Liver (tissue), 3 donors: Measurements from ENCODE around the gene KLK15.

Experiments used
- GABPA ChIP-seq, 2 donors: IDR thresholded peaks in 1 of 2; conservative IDR thresholded peaks in 1 of 2; 2 replicates each; pipeline ENCODE4 v1.6.1; 2016; ENCODE audit warnings: antibody characterized with exemption in 2 of 2, mild to moderate bottlenecking in 1 of 2, moderate library complexity in 1 of 2
- JUND ChIP-seq, 2 donors: IDR thresholded peaks; 2 replicates each; pipeline ENCODE4 v1.6.1; 2016; ENCODE audit warnings: antibody characterized with exemption in 2 of 2
- NR2F2 ChIP-seq: IDR thresholded peaks from 2 replicates; pipeline ENCODE4 v1.6.1; 2016; ENCODE audit warnings: antibody characterized with exemption
- RXRA ChIP-seq, 2 donors: IDR thresholded peaks; 2 replicates each; pipeline ENCODE4 v1.6.1; 2017 to 2018; ENCODE audit warnings: antibody characterized with exemption in 2 of 2, mild to moderate bottlenecking in 1 of 2
- SP1 ChIP-seq: IDR thresholded peaks from 2 replicates; pipeline ENCODE4 v1.6.1; 2018; ENCODE audit warnings: antibody characterized with exemption, mild to moderate bottlenecking
- TAF1 ChIP-seq: conservative IDR thresholded peaks from 2 replicates; pipeline ENCODE4 v1.6.1; 2016; ENCODE audit warnings: antibody characterized with exemption, mild to moderate bottlenecking
- YY1 ChIP-seq: IDR thresholded peaks from 2 replicates; pipeline ENCODE4 v1.6.1; 2016; ENCODE audit warnings: antibody characterized with exemption, mild to moderate bottlenecking
- TF ChIP-seq, protein P1 (sequence below): fragments of 150-350 bp; IDR thresholded peaks from 2 replicates; pipeline ENCODE4 v1.5.1; 2017; ENCODE audit warnings: improper control_type of control experiment, low read depth, low read length; ENCODE audit not compliant: missing input control
- TF ChIP-seq, protein P2 (sequence below): IDR thresholded peaks from 2 replicates; pipeline ENCODE4 v1.6.1; 2016; ENCODE audit warnings: antibody characterized with exemption
- TF ChIP-seq, protein P3 (sequence below): IDR thresholded peaks from 2 replicates; pipeline ENCODE4 v1.6.1; 2016; ENCODE audit warnings: antibody characterized with exemption, mild to moderate bottlenecking
- TF ChIP-seq, protein P4 (sequence below): IDR thresholded peaks from 2 replicates; pipeline ENCODE4 v1.6.1; 2016; ENCODE audit warnings: antibody characterized with exemption
- donor health status: healthy.
- donor health status: healthy.

DNA sequence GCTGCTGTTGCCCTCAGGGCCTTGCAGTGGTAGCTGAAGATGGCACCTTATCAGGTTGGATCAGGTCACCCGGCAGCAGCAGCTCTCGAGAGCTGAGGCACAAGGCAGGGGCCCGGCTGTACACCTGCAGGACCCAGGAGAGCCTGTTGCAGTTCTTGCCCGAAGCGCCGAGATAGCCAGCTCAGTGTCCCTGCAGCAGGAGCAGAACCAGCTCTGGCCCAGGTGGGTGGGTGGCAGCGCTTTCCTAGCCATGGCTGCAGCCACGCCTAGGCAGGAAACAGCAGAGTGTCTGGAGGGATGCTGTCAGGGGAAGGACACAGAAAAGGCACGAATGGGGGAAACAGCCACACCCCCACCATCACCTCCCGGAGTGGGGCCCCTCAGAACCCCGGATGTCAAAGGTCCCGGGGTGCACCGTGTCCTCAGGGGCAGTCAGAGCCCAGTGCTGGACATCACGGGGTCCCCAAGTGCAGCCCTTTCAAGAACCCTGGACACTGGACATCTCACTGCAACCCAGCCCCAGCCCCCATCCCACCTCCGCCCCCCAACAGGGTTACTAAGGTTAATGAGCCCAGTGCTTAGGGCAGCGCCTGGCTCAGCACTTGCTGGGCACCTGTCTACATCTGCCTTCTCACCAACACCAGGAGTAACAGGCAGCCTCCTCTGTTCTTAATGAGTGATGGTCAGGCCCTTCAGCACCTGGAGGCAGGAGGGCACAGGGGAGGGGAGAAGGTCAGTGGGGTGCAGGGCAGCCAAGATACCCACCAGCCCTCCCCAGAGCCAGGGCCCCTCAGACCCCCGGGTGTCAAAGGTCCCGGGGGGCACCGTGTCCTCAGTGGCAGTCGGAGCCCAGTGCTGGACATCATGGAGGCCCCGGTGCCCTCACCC lies 34.5 kb downstream of the KLK15 start:
- TF ChIP-seq, protein P1, sequence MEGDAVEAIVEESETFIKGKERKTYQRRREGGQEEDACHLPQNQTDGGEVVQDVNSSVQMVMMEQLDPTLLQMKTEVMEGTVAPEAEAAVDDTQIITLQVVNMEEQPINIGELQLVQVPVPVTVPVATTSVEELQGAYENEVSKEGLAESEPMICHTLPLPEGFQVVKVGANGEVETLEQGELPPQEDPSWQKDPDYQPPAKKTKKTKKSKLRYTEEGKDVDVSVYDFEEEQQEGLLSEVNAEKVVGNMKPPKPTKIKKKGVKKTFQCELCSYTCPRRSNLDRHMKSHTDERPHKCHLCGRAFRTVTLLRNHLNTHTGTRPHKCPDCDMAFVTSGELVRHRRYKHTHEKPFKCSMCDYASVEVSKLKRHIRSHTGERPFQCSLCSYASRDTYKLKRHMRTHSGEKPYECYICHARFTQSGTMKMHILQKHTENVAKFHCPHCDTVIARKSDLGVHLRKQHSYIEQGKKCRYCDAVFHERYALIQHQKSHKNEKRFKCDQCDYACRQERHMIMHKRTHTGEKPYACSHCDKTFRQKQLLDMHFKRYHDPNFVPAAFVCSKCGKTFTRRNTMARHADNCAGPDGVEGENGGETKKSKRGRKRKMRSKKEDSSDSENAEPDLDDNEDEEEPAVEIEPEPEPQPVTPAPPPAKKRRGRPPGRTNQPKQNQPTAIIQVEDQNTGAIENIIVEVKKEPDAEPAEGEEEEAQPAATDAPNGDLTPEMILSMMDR = no peak
- TF ChIP-seq JUND (IDR thresholded peaks at IDR 0.05) (no peak), TAF1 (no peak), YY1 (no peak), GABPA (IDR thresholded peaks at IDR 0.05 in 1 of 2, conservative IDR thresholded peaks at IDR 0.05 in 1 of 2) (no peak), SP1 (no peak), RXRA (IDR thresholded peaks at IDR 0.05) (no peak), NR2F2 (no peak)
- TF ChIP-seq, protein P2, sequence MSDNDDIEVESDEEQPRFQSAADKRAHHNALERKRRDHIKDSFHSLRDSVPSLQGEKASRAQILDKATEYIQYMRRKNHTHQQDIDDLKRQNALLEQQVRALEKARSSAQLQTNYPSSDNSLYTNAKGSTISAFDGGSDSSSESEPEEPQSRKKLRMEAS = no peak
- TF ChIP-seq, protein P3, sequence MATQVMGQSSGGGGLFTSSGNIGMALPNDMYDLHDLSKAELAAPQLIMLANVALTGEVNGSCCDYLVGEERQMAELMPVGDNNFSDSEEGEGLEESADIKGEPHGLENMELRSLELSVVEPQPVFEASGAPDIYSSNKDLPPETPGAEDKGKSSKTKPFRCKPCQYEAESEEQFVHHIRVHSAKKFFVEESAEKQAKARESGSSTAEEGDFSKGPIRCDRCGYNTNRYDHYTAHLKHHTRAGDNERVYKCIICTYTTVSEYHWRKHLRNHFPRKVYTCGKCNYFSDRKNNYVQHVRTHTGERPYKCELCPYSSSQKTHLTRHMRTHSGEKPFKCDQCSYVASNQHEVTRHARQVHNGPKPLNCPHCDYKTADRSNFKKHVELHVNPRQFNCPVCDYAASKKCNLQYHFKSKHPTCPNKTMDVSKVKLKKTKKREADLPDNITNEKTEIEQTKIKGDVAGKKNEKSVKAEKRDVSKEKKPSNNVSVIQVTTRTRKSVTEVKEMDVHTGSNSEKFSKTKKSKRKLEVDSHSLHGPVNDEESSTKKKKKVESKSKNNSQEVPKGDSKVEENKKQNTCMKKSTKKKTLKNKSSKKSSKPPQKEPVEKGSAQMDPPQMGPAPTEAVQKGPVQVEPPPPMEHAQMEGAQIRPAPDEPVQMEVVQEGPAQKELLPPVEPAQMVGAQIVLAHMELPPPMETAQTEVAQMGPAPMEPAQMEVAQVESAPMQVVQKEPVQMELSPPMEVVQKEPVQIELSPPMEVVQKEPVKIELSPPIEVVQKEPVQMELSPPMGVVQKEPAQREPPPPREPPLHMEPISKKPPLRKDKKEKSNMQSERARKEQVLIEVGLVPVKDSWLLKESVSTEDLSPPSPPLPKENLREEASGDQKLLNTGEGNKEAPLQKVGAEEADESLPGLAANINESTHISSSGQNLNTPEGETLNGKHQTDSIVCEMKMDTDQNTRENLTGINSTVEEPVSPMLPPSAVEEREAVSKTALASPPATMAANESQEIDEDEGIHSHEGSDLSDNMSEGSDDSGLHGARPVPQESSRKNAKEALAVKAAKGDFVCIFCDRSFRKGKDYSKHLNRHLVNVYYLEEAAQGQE = no peak
- TF ChIP-seq, protein P4, sequence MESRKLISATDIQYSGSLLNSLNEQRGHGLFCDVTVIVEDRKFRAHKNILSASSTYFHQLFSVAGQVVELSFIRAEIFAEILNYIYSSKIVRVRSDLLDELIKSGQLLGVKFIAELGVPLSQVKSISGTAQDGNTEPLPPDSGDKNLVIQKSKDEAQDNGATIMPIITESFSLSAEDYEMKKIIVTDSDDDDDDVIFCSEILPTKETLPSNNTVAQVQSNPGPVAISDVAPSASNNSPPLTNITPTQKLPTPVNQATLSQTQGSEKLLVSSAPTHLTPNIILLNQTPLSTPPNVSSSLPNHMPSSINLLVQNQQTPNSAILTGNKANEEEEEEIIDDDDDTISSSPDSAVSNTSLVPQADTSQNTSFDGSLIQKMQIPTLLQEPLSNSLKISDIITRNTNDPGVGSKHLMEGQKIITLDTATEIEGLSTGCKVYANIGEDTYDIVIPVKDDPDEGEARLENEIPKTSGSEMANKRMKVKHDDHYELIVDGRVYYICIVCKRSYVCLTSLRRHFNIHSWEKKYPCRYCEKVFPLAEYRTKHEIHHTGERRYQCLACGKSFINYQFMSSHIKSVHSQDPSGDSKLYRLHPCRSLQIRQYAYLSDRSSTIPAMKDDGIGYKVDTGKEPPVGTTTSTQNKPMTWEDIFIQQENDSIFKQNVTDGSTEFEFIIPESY = no peak
